BJ (cell line): ENCODE data around the gene SPRING1. TPM values are rescaled to one million over a fixed set of nuclear protein-coding genes. Genes with fewer than 3 reads are reported as not detected.
"Not testable (repeated sequence)": the region's sequence is repeated elsewhere in the genome, so short reads cannot be mapped to it uniquely, and the experiment has no call there.

Experiments used
- CTCF ChIA-PET: fragments of 350-600 bp; formaldehyde crosslinking; extraction: SDS; loops from one replicate; lab custom pipeline; 2021; ENCODE audit warnings: antibody characterized with exemption, inconsistent platforms; lab: Yijun Ruan, JAX
- POLR2A ChIA-PET: fragments of 300-600 bp; sonication (Branson Sonifier 250); formaldehyde crosslinking; extraction: SDS; loops from one replicate; lab custom pipeline; 2021; ENCODE audit warnings: antibody characterized with exemption; lab: Charles Lee
- DNase-seq: peaks from one replicate; pipeline ENCODE4 v3.0.0-alpha.2; 2011; ENCODE audit warnings: low read depth
- H3K27me3 ChIP-seq: 2 replicates; pipeline ENCODE4 v1.6.0; 2011; ENCODE audit warnings: low read length; ENCODE audit not compliant: control insufficient read depth, insufficient read depth
- H3K36me3 ChIP-seq: 2 replicates; pipeline ENCODE4 v1.5.1; 2011; ENCODE audit warnings: low read length; ENCODE audit not compliant: control insufficient read depth, insufficient read depth
- H3K4me3 ChIP-seq: 2 replicates; pipeline ENCODE4 v1.5.1; 2011; ENCODE audit warnings: low read depth, mild to moderate bottlenecking, control low read depth, low read length
- CTCF ChIP-seq: IDR thresholded peaks from 2 replicates; pipeline ENCODE4 v1.5.1; 2011; ENCODE audit warnings: low read depth, mild to moderate bottlenecking, control low read depth, inconsistent platforms, low read length, moderate library complexity; ENCODE audit not compliant: insufficient read depth
- polyA plus RNA-seq: library from polyadenylated mRNA; depleted of rRNA; stranded (reverse); fragments of >200 nt; gene quantifications from 2 replicates; pipeline ENCODE4 v1.2.3, GENCODE V29; 2011

The SPRING1 gene
- polyA plus RNA-seq, 1 experiment, result 17.7 TPM

- ChIA-PET POLR2A (no interaction called here), CTCF (interaction anchor here (1.1 kb wide), 1 partner anchor 8 kb away, joined by 3 read pairs; no protein-coding TSS in a partner anchor)
- Histone ChIP-seq H3K4me3 (no peak overlapping the region), H3K27me3 (no peaks in the 10 kb centered on the region), H3K36me3 (no peaks in the 10 kb centered on the region)
- DNase-seq, result no peak
- TF ChIP-seq CTCF, result no peak
Measured at GRCh38 chr12:116750298-116750697, 12.4 kb upstream of the SPRING1 start.

- no peaks in the 10 kb centered on the region for H3K27me3 ChIP-seq
- no peaks in the 10 kb centered on the region for H3K36me3 ChIP-seq
- no peak for TF ChIP-seq CTCF
- no peak for DNase-seq
- ChIA-PET POLR2A (no interaction called here), CTCF (interaction anchor here (1.1 kb wide), 1 partner anchor 9 kb away, joined by 3 read pairs; no protein-coding TSS in a partner anchor)
- no peak overlapping the region for H3K4me3 ChIP-seq
Measured at GRCh38 chr12:116749884-116750283, 12.0 kb upstream of the SPRING1 start.

- DNase-seq, result no peak
- ChIA-PET POLR2A (no interaction called here), CTCF (interaction anchor here (0.7 kb wide), 1 partner anchor 118 kb away, joined by 3 read pairs; no protein-coding TSS in a partner anchor)
- TF ChIP-seq CTCF, result no peak
- no peaks in the 10 kb centered on the region for H3K36me3 ChIP-seq
- no peak overlapping the region for H3K4me3 ChIP-seq
- H3K27me3 ChIP-seq, result no peaks in the 10 kb centered on the region
Measured at GRCh38 chr12:116745554-116745953, 7.7 kb upstream of the SPRING1 start.

- POLR2A ChIA-PET, result interaction anchor here (0.6 kb wide), 1 partner anchor 161 kb away, joined by 5 read pairs; no protein-coding TSS in a partner anchor
- CTCF ChIA-PET, result interaction anchor here (1.0 kb wide), 1 partner anchor 36 kb away, joined by 3 read pairs; no protein-coding TSS in a partner anchor
- no peak for TF ChIP-seq CTCF
Measured at GRCh38 chr12:116744766-116745165, 6.9 kb upstream of the SPRING1 start.

GRCh38 chr12:116742787-116743186 lies 4.9 kb upstream of the SPRING1 start:
- DNase-seq, CTCF ChIA-PET: not testable (repeated sequence)

More at GRCh38 chr12:116744766-116745165, 6.9 kb upstream of the SPRING1 start:
- no peaks in the 10 kb centered on the region for H3K27me3 ChIP-seq
- no peaks in the 10 kb centered on the region for H3K36me3 ChIP-seq
- no peak for DNase-seq
- H3K4me3 ChIP-seq, result no peak overlapping the region

GRCh38 chr12:116739381-116739887 lies 1.6 kb upstream of the SPRING1 start:
- Histone ChIP-seq H3K27me3 (no peaks in the 10 kb centered on the region), H3K36me3 (peaks cover 2% of the 10 kb centered on the region), H3K4me3 (no peak overlapping the region)
- no peak for DNase-seq
- TF ChIP-seq CTCF, result no peak
- ChIA-PET CTCF (no interaction called here), POLR2A (no interaction called here)

More at GRCh38 chr12:116742787-116743186, 4.9 kb upstream of the SPRING1 start:
- POLR2A ChIA-PET, H3K36me3 ChIP-seq, H3K4me3 ChIP-seq, H3K27me3 ChIP-seq: not testable (repeated sequence)
